IPS-20b (cell line): ENCODE data around the gene NUDT1.

Experiments
- H3K27ac ChIP-seq: one replicate; pipeline ENCODE4 v1.5.1; 2013; ENCODE audit warnings: low read length
- H3K27me3 ChIP-seq: 2 replicates; pipeline ENCODE4 v1.6.1; 2013; ENCODE audit warnings: mild to moderate bottlenecking, low read length, inconsistent platforms; ENCODE audit not compliant: insufficient read depth
- H3K36me3 ChIP-seq: 2 replicates; pipeline ENCODE4 v1.6.1; 2013; ENCODE audit warnings: low read depth, mild to moderate bottlenecking, inconsistent platforms, low read length, moderate library complexity; ENCODE audit not compliant: insufficient read depth
- H3K4me1 ChIP-seq: 2 replicates; pipeline ENCODE4 v1.6.1; 2013; ENCODE audit warnings: mild to moderate bottlenecking, control low read depth, inconsistent platforms, low read length, moderate library complexity; ENCODE audit not compliant: insufficient read depth
- H3K4me3 ChIP-seq: 2 replicates; pipeline ENCODE4 v1.5.1; 2013; ENCODE audit warnings: mild to moderate bottlenecking, low read length, inconsistent platforms
- H3K9ac ChIP-seq: 2 replicates; pipeline ENCODE4 v1.6.1; 2013; ENCODE audit warnings: low read depth, mild to moderate bottlenecking, inconsistent platforms, low read length, moderate library complexity
- H3K9me3 ChIP-seq: 2 replicates; pipeline ENCODE4 v1.6.1; 2013; ENCODE audit warnings: mild to moderate bottlenecking, low read depth, low read length, inconsistent platforms; ENCODE audit not compliant: insufficient read depth

The NUDT1 gene

GRCh38 chr7:2244404-2244995, 2.5 kb downstream of the NUDT1 start:
- no peak overlapping the region for H3K9ac ChIP-seq
- H3K4me3 ChIP-seq = no peak overlapping the region
- no peaks in the 10 kb centered on the region for H3K9me3 ChIP-seq
- peaks cover 15% of the 10 kb centered on the region for H3K36me3 ChIP-seq
- no peaks in the 10 kb centered on the region for H3K27me3 ChIP-seq
- H3K4me1 ChIP-seq = no peaks in the 10 kb centered on the region
- no peak overlapping the region for H3K27ac ChIP-seq

GRCh38 chr7:2245883-2246675, 4.1 kb downstream of the NUDT1 start:
- Histone ChIP-seq H3K4me1 (no peaks in the 10 kb centered on the region), H3K4me3 (no peak overlapping the region), H3K27ac (no peak overlapping the region), H3K9me3 (no peaks in the 10 kb centered on the region), H3K27me3 (no peaks in the 10 kb centered on the region), H3K9ac (no peak overlapping the region), H3K36me3 (peaks cover 12% of the 10 kb centered on the region)

GRCh38 chr7:2247141-2247995, 5.3 kb downstream of the NUDT1 start:
- Histone ChIP-seq H3K27ac (no peak overlapping the region), H3K4me3 (no peak overlapping the region), H3K9ac (peak overlapping the region; percentile 41; the same call in 1 of the 2 replicates), H3K4me1 (no peaks in the 10 kb centered on the region), H3K36me3 (peaks cover 12% of the 10 kb centered on the region), H3K9me3 (no peaks in the 10 kb centered on the region), H3K27me3 (no peaks in the 10 kb centered on the region)

GRCh38 chr7:2248984-2249694, 7.1 kb downstream of the NUDT1 start:
- no peaks in the 10 kb centered on the region for H3K4me1 ChIP-seq
- H3K9me3 ChIP-seq = no peaks in the 10 kb centered on the region
- H3K4me3 ChIP-seq = no peak overlapping the region
- H3K36me3 ChIP-seq = peaks cover 12% of the 10 kb centered on the region
- H3K27ac ChIP-seq = no peak overlapping the region
- no peaks in the 10 kb centered on the region for H3K27me3 ChIP-seq
- no peak overlapping the region for H3K9ac ChIP-seq

- H3K9ac ChIP-seq = no peak overlapping the region
- H3K36me3 ChIP-seq = peaks cover 16% of the 10 kb centered on the region
- no peak overlapping the region for H3K4me3 ChIP-seq
- H3K4me1 ChIP-seq = no peaks in the 10 kb centered on the region
- no peaks in the 10 kb centered on the region for H3K9me3 ChIP-seq
- H3K27me3 ChIP-seq = no peaks in the 10 kb centered on the region
- H3K27ac ChIP-seq = no peak overlapping the region
Measured at GRCh38 chr7:2249744-2250323, 7.8 kb downstream of the NUDT1 start.

- Histone ChIP-seq H3K4me1 (no peaks in the 10 kb centered on the region), H3K4me3 (no peak overlapping the region), H3K27ac (no peak overlapping the region), H3K27me3 (no peaks in the 10 kb centered on the region), H3K9me3 (no peaks in the 10 kb centered on the region), H3K9ac (no peak overlapping the region), H3K36me3 (peaks cover 5% of the 10 kb centered on the region)
Measured at GRCh38 chr7:2251381-2251780, 9.4 kb downstream of the NUDT1 start.

- Histone ChIP-seq H3K27ac (no peak overlapping the region), H3K4me3 (no peak overlapping the region), H3K9me3 (no peaks in the 10 kb centered on the region), H3K27me3 (no peaks in the 10 kb centered on the region), H3K4me1 (no peaks in the 10 kb centered on the region), H3K9ac (no peak overlapping the region), H3K36me3 (peaks cover 5% of the 10 kb centered on the region; the same call in 1 of the 2 replicates)
Measured at GRCh38 chr7:2251841-2252771, 10.1 kb downstream of the NUDT1 start.

- Histone ChIP-seq H3K27ac (no peak overlapping the region), H3K36me3 (peaks cover 5% of the 10 kb centered on the region; the same call in 1 of the 2 replicates), H3K9ac (no peak overlapping the region; the same call in 1 of the 2 replicates), H3K4me1 (no peaks in the 10 kb centered on the region), H3K9me3 (no peaks in the 10 kb centered on the region), H3K27me3 (no peaks in the 10 kb centered on the region), H3K4me3 (no peak overlapping the region)
Measured at GRCh38 chr7:2253021-2253420, 11.0 kb downstream of the NUDT1 start.

GRCh38 chr7:2253525-2254244, 11.7 kb downstream of the NUDT1 start:
- Histone ChIP-seq H3K36me3 (peaks cover 5% of the 10 kb centered on the region; the same call in 1 of the 2 replicates), H3K27me3 (no peaks in the 10 kb centered on the region), H3K27ac (no peak overlapping the region), H3K9ac (no peak overlapping the region), H3K4me1 (no peaks in the 10 kb centered on the region), H3K9me3 (no peaks in the 10 kb centered on the region), H3K4me3 (no peak overlapping the region)
